ENCODE results near the gene GABRG3.

GABRG3 gene

GRCh38 chr15:27468151-27468591 lies 497.2 kb downstream of the GABRG3 start (continued):
- TF ChIP-seq BACH2 (CRISPR knock-in tag; IDR thresholded peaks at IDR 0.05; ENCODE audit: borderline replicate concordance) (no peak), CSRNP3 (CRISPR knock-in tag; IDR thresholded peaks at IDR 0.05) (no peak), SNAI2 (CRISPR knock-in tag; IDR thresholded peaks at IDR 0.05) (no peak), OSR1 (CRISPR knock-in tag; IDR thresholded peaks at IDR 0.05) (no peak), ZFP3 (CRISPR knock-in tag; IDR thresholded peaks at IDR 0.05) (no peak), ZNF565 (CRISPR knock-in tag; conservative IDR thresholded peaks at IDR 0.05; ENCODE audit: low read depth) (no peak), PATZ1 (CRISPR knock-in tag; IDR thresholded peaks at IDR 0.05; ENCODE audit: borderline replicate concordance) (no peak), TCF4 (CRISPR knock-in tag; IDR thresholded peaks at IDR 0.05; ENCODE audit: borderline replicate concordance) (no peak), ESRRG (CRISPR knock-in tag; IDR thresholded peaks at IDR 0.05) (no peak)

DNA sequence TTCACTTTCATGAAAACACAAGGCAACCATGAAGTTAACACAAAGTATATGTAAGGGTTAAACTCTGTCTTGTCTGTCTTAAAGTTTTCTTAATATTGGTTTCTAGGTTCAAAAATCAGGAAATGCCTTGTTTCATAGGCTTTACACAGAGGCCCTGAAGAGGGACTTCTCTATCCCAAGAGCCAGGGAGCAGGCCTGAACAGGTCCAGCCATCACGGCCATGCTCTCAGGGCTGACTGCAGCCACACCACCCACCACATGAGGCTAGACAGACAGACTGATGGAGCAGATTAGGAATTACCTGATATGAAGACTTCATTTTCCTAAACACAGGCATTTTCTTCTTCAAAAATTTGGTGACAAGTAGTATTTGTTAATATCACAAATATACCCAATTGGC lies 502.9 kb downstream of the GABRG3 start:
- TF ChIP-seq ISL1 (CRISPR knock-in tag; IDR thresholded peaks at IDR 0.05) (no peak), ZC3H10 (CRISPR knock-in tag; IDR thresholded peaks at IDR 0.05) (no peak), ESRRG (CRISPR knock-in tag; IDR thresholded peaks at IDR 0.05) (no peak), ZFP30 (CRISPR knock-in tag; IDR thresholded peaks at IDR 0.05) (no peak), ZNF70 (CRISPR knock-in tag; IDR thresholded peaks at IDR 0.05) (no peak), RARB (CRISPR knock-in tag; IDR thresholded peaks at IDR 0.05) (no peak), CREB5 (CRISPR knock-in tag; IDR thresholded peaks at IDR 0.05; ENCODE audit: low read depth) (no peak), ARNTL (CRISPR knock-in tag; IDR thresholded peaks at IDR 0.05; ENCODE audit: borderline replicate concordance, low read depth) (no peak), PATZ1 (CRISPR knock-in tag; IDR thresholded peaks at IDR 0.05; ENCODE audit: borderline replicate concordance) (no peak), OSR1 (CRISPR knock-in tag; IDR thresholded peaks at IDR 0.05) (no peak), CSDC2 (CRISPR knock-in tag; IDR thresholded peaks at IDR 0.05) (no peak)
- TF ChIP-seq, protein P1, sequence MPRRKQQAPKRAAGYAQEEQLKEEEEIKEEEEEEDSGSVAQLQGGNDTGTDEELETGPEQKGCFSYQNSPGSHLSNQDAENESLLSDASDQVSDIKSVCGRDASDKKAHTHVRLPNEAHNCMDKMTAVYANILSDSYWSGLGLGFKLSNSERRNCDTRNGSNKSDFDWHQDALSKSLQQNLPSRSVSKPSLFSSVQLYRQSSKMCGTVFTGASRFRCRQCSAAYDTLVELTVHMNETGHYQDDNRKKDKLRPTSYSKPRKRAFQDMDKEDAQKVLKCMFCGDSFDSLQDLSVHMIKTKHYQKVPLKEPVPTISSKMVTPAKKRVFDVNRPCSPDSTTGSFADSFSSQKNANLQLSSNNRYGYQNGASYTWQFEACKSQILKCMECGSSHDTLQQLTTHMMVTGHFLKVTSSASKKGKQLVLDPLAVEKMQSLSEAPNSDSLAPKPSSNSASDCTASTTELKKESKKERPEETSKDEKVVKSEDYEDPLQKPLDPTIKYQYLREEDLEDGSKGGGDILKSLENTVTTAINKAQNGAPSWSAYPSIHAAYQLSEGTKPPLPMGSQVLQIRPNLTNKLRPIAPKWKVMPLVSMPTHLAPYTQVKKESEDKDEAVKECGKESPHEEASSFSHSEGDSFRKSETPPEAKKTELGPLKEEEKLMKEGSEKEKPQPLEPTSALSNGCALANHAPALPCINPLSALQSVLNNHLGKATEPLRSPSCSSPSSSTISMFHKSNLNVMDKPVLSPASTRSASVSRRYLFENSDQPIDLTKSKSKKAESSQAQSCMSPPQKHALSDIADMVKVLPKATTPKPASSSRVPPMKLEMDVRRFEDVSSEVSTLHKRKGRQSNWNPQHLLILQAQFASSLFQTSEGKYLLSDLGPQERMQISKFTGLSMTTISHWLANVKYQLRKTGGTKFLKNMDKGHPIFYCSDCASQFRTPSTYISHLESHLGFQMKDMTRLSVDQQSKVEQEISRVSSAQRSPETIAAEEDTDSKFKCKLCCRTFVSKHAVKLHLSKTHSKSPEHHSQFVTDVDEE (CRISPR knock-in tag; IDR thresholded peaks at IDR 0.05): no peak

GRCh38 chr15:27475395-27475794 lies 504.4 kb downstream of the GABRG3 start:
- ATAC-seq: no peak
- TF ChIP-seq ZNF70 (CRISPR knock-in tag; IDR thresholded peaks at IDR 0.05): no peak
- TF ChIP-seq GLIS3 (CRISPR knock-in tag; IDR thresholded peaks at IDR 0.05): no peak
- TF ChIP-seq ZFP30 (CRISPR knock-in tag; IDR thresholded peaks at IDR 0.05): no peak
- TF ChIP-seq, protein P2, sequence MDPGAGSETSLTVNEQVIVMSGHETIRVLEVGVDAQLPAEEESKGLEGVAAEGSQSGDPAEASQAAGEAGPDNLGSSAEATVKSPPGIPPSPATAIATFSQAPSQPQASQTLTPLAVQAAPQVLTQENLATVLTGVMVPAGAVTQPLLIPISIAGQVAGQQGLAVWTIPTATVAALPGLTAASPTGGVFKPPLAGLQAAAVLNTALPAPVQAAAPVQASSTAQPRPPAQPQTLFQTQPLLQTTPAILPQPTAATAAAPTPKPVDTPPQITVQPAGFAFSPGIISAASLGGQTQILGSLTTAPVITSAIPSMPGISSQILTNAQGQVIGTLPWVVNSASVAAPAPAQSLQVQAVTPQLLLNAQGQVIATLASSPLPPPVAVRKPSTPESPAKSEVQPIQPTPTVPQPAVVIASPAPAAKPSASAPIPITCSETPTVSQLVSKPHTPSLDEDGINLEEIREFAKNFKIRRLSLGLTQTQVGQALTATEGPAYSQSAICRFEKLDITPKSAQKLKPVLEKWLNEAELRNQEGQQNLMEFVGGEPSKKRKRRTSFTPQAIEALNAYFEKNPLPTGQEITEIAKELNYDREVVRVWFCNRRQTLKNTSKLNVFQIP (CRISPR knock-in tag; IDR thresholded peaks at IDR 0.05; ENCODE audit: borderline replicate concordance, low read depth): no peak
- TF ChIP-seq CSRNP3 (CRISPR knock-in tag; IDR thresholded peaks at IDR 0.05): no peak
- no peak for TF ChIP-seq RARB (CRISPR knock-in tag; IDR thresholded peaks at IDR 0.05)

More for the DNA sequence above, 502.9 kb downstream of the GABRG3 start:
- no peak for ATAC-seq

Measured in SK-N-SH treated with all-trans-retinoic acid at 6 μM for 48 hours (cell line).